Measurements from ENCODE around the gene SNED1. TPM values are rescaled to one million over a fixed set of nuclear protein-coding genes. Genes with fewer than 3 reads are reported as not detected.

SNED1 gene
- total RNA-seq, 2 donors from 2014 or later, result 4.6 TPM

DNA sequence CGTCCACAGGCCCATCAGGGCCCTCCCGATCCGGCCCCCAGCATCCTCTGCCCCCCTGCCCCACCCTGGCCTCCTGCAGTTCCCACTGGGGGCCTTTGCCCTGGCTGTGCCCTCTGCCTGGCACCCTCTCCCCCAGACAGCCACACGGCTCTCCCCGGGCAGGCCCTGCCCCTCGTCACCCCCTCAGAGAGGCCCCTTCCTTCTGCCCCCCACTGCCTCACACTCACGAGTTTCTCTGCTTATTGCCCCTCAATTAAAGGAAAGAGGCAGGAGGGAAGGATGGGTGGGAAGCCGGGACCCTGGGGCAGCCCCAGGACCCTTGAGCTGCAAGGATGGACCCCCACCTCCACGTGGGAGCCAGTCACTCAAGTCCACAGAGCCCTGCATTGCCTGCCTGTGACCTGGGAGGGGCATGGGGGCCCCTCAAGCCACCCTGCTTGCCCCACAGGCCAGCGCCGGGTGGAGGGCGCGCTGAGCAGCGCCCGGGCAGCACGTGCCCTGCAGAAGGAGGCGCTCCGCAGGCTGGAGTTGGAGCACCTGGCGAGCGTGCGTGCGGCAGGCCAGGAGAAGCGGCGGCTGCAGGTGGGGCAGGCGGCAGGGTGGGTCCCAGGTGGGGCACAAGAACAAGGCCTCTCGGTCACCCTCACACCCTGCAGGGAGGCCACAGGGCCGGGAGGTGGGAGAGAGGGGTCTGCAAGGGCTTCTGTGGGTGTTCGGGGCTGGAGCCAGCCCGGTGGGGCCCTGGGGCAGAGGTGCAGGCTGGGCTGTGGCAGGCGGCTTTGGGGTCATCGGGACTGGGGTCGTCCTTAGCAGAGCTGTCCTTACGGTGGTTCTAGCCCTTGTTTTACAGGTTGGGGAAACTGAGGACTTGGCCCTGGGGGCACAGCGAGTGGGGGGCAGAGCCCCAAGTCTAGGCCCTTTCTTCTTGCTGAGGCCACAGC lies 30.5 kb upstream of the SNED1 start:
- TF ChIP-seq, protein P1, sequence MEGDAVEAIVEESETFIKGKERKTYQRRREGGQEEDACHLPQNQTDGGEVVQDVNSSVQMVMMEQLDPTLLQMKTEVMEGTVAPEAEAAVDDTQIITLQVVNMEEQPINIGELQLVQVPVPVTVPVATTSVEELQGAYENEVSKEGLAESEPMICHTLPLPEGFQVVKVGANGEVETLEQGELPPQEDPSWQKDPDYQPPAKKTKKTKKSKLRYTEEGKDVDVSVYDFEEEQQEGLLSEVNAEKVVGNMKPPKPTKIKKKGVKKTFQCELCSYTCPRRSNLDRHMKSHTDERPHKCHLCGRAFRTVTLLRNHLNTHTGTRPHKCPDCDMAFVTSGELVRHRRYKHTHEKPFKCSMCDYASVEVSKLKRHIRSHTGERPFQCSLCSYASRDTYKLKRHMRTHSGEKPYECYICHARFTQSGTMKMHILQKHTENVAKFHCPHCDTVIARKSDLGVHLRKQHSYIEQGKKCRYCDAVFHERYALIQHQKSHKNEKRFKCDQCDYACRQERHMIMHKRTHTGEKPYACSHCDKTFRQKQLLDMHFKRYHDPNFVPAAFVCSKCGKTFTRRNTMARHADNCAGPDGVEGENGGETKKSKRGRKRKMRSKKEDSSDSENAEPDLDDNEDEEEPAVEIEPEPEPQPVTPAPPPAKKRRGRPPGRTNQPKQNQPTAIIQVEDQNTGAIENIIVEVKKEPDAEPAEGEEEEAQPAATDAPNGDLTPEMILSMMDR (IDR thresholded peaks at IDR 0.05), result no peak
- intact Hi-C loops (cut with DNase I), result no loop called here
- Histone ChIP-seq H3K9ac (ENCODE audit: low read depth in 2 of 2, low read length in 2 of 2) (no peak overlapping the region), H3K4me1 (no peaks in the 10 kb centered on the region), H3K36me3 (no peaks in the 10 kb centered on the region), H3K27me3 (no peaks in the 10 kb centered on the region), H3K4me3 (no peak overlapping the region), H3K9me3 (no peaks in the 10 kb centered on the region), H3K27ac (no peak overlapping the region)
- DNase-seq, result no peak

DNA sequence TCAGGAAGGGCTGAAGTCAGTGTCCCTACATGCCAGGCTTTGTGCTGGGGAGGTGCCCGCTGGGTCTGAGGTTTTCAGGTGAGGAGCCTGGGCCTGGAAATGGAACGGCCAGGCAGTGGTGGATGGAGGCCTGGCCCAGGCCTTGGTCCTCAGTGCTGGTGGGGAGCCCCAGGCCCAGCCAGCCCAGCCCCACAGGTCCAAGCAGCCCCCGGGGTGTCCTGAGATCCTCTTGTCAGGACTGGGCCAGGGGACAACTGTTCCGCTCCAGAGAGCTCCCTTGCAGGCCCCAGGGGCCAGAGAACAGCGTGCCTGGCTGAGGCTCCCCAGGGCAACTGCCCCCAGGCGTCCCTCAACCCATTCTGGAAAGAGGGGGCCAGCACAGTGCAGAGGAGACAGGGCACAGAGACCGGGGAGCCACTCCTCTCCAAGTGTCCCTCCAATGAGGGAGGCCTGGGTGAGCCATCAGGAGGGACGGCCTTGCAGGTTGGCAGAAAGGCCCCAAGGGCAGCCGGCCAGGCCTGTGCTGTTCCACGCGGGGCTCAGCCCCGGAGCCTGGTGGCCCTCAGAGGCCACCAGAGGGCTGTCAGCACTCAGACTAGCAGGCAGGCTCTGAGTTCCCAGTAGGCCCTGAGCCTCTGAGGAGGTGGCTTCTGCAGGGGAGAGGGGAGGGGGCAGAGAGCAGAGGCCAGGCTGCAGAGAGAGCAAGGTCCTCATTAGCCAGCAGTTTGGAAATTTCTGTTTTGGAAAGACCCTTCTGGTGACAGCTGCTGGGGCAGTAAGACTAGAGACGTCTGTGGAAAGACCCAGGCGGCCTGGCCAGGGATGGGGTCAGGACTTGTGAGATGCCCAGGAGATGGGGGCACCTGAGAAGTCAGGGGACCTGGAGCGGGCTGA lies 29.4 kb upstream of the SNED1 start:
- Histone ChIP-seq H3K36me3 (no peaks in the 10 kb centered on the region), H3K4me1 (no peaks in the 10 kb centered on the region), H3K27ac (no peak overlapping the region), H3K9me3 (no peaks in the 10 kb centered on the region), H3K27me3 (no peaks in the 10 kb centered on the region), H3K4me3 (no peak overlapping the region), H3K9ac (ENCODE audit: low read depth in 2 of 2, low read length in 2 of 2) (no peak overlapping the region)
- TF ChIP-seq, protein P1 (IDR thresholded peaks at IDR 0.05), result no peak
- no peak for DNase-seq
- intact Hi-C loops (cut with DNase I), result no loop called here

DNA sequence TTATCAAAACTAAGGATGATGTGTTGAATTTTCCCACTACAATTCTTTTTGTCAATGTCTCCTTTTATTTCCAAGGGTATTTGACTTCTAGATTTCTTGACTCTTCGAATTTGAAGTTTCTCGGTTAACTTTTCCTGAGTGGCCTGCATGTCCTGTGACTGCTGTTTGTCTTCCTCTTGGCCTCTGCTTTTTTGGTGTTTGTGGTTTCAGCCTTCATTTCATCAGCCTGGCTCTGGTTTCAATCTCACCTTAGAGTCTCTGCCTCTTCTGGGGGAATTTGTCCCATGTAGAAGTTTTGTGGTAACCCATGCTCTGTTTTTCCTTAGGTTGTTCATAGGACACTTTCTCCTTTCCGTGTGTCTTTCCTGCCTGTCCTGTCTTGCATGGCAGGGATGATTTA lies 28.3 kb upstream of the SNED1 start:
- Histone ChIP-seq H3K9me3 (no peaks in the 10 kb centered on the region), H3K9ac (ENCODE audit: low read depth in 2 of 2, low read length in 2 of 2) (no peak overlapping the region), H3K27ac (no peak overlapping the region), H3K4me1 (no peaks in the 10 kb centered on the region), H3K4me3 (no peak overlapping the region), H3K27me3 (no peaks in the 10 kb centered on the region), H3K36me3 (no peaks in the 10 kb centered on the region)
- DNase-seq, result no peak
- intact Hi-C loops (cut with DNase I), result no loop called here
- TF ChIP-seq, protein P1 (IDR thresholded peaks at IDR 0.05), result no peak

DNA sequence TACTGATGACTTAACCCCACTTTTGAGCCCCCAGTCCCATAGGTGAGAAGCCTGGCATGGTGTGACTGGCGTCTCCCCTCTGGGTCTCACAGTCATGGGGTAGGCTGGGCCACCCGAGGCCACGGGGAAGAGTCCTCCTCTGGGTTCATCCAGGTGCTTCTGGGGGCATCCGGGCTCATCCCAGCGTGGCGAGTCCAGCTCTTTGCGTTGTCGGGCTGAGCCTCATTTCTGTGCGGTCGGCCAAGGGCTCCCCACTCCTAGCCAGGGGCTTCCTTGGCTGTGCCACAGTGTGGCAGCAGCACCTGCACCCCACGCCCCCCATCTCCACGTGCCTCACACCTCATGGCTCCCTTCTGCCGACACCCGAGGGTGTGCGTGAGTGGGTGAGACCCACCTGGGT lies 27.6 kb upstream of the SNED1 start:
- Histone ChIP-seq H3K9me3 (no peaks in the 10 kb centered on the region), H3K36me3 (no peaks in the 10 kb centered on the region), H3K4me3 (no peak overlapping the region), H3K27me3 (no peaks in the 10 kb centered on the region), H3K4me1 (no peaks in the 10 kb centered on the region), H3K27ac (no peak overlapping the region), H3K9ac (ENCODE audit: low read depth in 2 of 2, low read length in 2 of 2) (no peak overlapping the region)
- DNase-seq, result no peak
- TF ChIP-seq, protein P1 (IDR thresholded peaks at IDR 0.05), result no peak
- intact Hi-C loops (cut with DNase I), result no loop called here

DNA sequence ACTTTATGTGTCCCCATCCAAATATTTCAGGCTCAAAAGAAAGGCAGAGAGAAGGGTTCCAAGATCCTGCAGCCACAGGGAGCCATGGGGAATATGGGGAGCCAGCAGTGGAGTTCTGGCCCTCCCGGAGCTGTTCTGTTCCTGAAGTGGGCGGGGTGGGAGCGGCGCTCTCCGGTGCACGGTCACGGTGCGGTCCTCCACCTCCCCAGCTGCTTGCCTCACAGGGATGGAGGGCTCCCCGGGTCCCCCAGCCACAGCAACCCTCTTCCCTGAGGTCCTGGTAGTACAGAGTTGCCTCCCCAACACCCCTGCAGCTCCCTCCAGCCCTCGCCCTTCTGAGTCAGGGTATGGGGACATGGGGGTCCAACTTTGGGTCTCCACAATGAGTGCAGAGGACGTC lies 26.2 kb upstream of the SNED1 start:
- Histone ChIP-seq H3K4me3 (no peak overlapping the region), H3K36me3 (no peaks in the 10 kb centered on the region), H3K4me1 (no peaks in the 10 kb centered on the region), H3K9me3 (no peaks in the 10 kb centered on the region), H3K27ac (no peak overlapping the region), H3K9ac (ENCODE audit: low read depth in 2 of 2, low read length in 2 of 2) (no peak overlapping the region), H3K27me3 (no peaks in the 10 kb centered on the region)
- intact Hi-C loops (cut with DNase I), result no loop called here
- TF ChIP-seq, protein P1 (IDR thresholded peaks at IDR 0.05), result no peak
- DNase-seq, result no peak
